Heart left ventricle (tissue), 16 donors: ENCODE results near the gene MROH7. TPM values are rescaled to one million over a fixed set of nuclear protein-coding genes. Genes with fewer than 3 reads are reported as not detected.

Experiments used
- ATAC-seq, 4 donors: fragments of 200-7000 bp; cut with Tn5 transposase; one replicate each; pipeline ENCODE4 v1.9.1; 2020 to 2022; ENCODE audit warnings: moderate library complexity in 4 of 4, mild to moderate bottlenecking in 3 of 4, moderate number of reproducible peaks in 1 of 4
- DNase-seq, 5 donors: peaks; one replicate each; pipeline ENCODE4 v3.0.0-alpha.2; 2020
- H3K27ac ChIP-seq, 12 donors: fragments of 200-600 bp; sonication (generic) in 4 of 12; one replicate each; pipeline versions ENCODE4 v1.5.0 to v1.8.0; 2016 to 2022; ENCODE audit warnings: mild to moderate bottlenecking in 2 of 12
- H3K27me3 ChIP-seq, 9 donors: fragments of 200-600 bp; sonication (generic) in 2 of 9; one replicate each; pipeline versions ENCODE4 v1.5.1 to v1.8.0; 2016 to 2022; ENCODE audit warnings: mild to moderate bottlenecking in 3 of 9
- H3K36me3 ChIP-seq, 9 donors: fragments of 200-600 bp; sonication (generic) in 2 of 9; one replicate each; pipeline versions ENCODE4 v1.5.0 to v1.8.0; 2018 to 2022; ENCODE audit warnings: mild to moderate bottlenecking in 2 of 9
- H3K4me1 ChIP-seq, 12 donors: fragments of 200-600 bp; sonication (generic) in 4 of 12; one replicate each; pipeline versions ENCODE4 v1.5.0 to v1.8.0; 2016 to 2022; ENCODE audit warnings: mild to moderate bottlenecking in 3 of 12
- H3K4me3 ChIP-seq, 12 donors: fragments of 200-600 bp; sonication (generic) in 4 of 12; one replicate each; pipeline versions ENCODE4 v1.5.0 to v1.8.0; 2017 to 2022; ENCODE audit warnings: mild to moderate bottlenecking in 9 of 12, moderate library complexity in 4 of 12
- H3K9me3 ChIP-seq, 12 donors: fragments of 200-600 bp; sonication (generic) in 4 of 12; one replicate each; pipeline versions ENCODE4 v1.5.0 to v1.8.0; 2016 to 2022; ENCODE audit warnings: mild to moderate bottlenecking in 1 of 12
- CTCF ChIP-seq, 12 donors: fragments of 200-600 bp; sonication (generic) in 4 of 12; IDR thresholded peaks; one replicate each; pipeline versions ENCODE4 v1.5.0 to v1.8.0; 2018 to 2022; ENCODE audit warnings: antibody characterized with exemption in 12 of 12, mild to moderate bottlenecking in 5 of 12
- POLR2A ChIP-seq, 2 donors: fragments of 450-650 bp; IDR thresholded peaks; one replicate each; pipeline ENCODE4 v1.6.1; 2017; ENCODE audit warnings: antibody characterized with exemption in 2 of 2, mild to moderate bottlenecking in 2 of 2, moderate library complexity in 2 of 2
- whole genome bisulfite sequencing, 4 donors: extraction: QIAGEN DNeasy Blood & Tissue Kit in 2 of 4; methylation state at CpG; one replicate each; pipeline versions ENCODE4 v1.1.5 to v1.1.7; 2013 to 2018; 5-methylcytosine and 5-hydroxymethylcytosine counted together
- intact Hi-C, 10 donors: fragments of 100-400 bp; cut with DNase I; formaldehyde crosslinking; loops; one replicate each; pipeline versions ENCODE4 v1.11.1 to v1.14.2; 2022
- polyA plus RNA-seq, 2 donors: library from polyadenylated mRNA; stranded (reverse); fragments of 200-250 nt; gene quantifications; one replicate each; pipeline ENCODE4 v1.2.3, GENCODE V29; 2013
- total RNA-seq, 9 donors: library from RNA; depleted of rRNA in 2 of 9; stranded (reverse); fragments of >200 nt in 2 of 9; fragmentation: NEBNext Ultra II Directional in 3 of 9; extraction: Animal tissue kit (Norgen Biotek cat#: 25700) in 3 of 9; gene quantifications; one replicate each; pipeline versions ENCODE4 v1.1.0 to v1.2.4, GENCODE V29; 2016 to 2023
- donor health status: ischemic (EF 13 %, LVEDD 7.1; RV severe dilation, severe dysfunction).
- donor health status: healthy with polysubstance abuse.
- donor health status: DM: no; HTN: yes; CAD: no.
- donor health status: DM: no; HTN: no; CAD: no.
- donor health status: ischemic (EF 25% LVEDD 6.9; RV normal size, moderate dysfunction).
- donor health status: ischemic (EF 25% LVEDD 5.7; RV mildly dilated, moderate dysfunction).
- donor health status: healthy.
- donor health status: DM: yes; HTN: yes; CAD: no.
- donor health status: ischemic (EF 35%, LVEDD 5.7; RV mildly dilated, moderate dysfunction).
- donor health status: nonischemic (EF 11% LVEDD 7.7; RV severe dilation, severe dysfunction).
- donor health status: DM: yes; HTN: yes; CAD: no.
- donor health status: PGD.
- donor health status: ischemic (EF 29% LVEDD 5.4; RV normal size, mild dysfunction).
- donor health status: nonischemic (EF 23%, LVEDD 6.1; RV moderate dilation, normal function).

The MROH7 gene
- total and polyA plus RNA-seq, 11 donors: 2.3 to 18.6 (median 9.2) TPM

- no peak for TF ChIP-seq POLR2A (IDR thresholded peaks at IDR 0.05)
- TF ChIP-seq CTCF (IDR thresholded peaks at IDR 0.05): no peak
- H3K36me3 ChIP-seq: no peaks in the 10 kb centered on the region
Observed at GRCh38 chr1:54650417-54650816, 8.8 kb downstream of the MROH7 start.

GRCh38 chr1:54651608-54652007, 10.0 kb downstream of the MROH7 start:
- TF ChIP-seq CTCF (IDR thresholded peaks at IDR 0.05) (no peak), POLR2A (IDR thresholded peaks at IDR 0.05) (no peak)
- Histone ChIP-seq H3K4me1 (peaks cover 0 to 10% (median under 1%) of the 10 kb centered on the region in 12 donors), H3K9me3 (no peaks in the 10 kb centered on the region), H3K36me3 (no peaks in the 10 kb centered on the region), H3K27ac (no peak overlapping the region), H3K4me3 (no peak overlapping the region), H3K27me3 (no peaks in the 10 kb centered on the region)
- DNase-seq (no peak), ATAC-seq (no peak)
- WGBS, 4 donors: 47 to 77% (median 67%) methylated on average over 3 of the region's 3 CpGs
- intact Hi-C loops: no loop called here

More at GRCh38 chr1:54650417-54650816, 8.8 kb downstream of the MROH7 start:
- H3K9me3 ChIP-seq: no peaks in the 10 kb centered on the region
- H3K27me3 ChIP-seq: no peaks in the 10 kb centered on the region
- ATAC-seq (no peak), DNase-seq (no peak)
- peaks cover 0 to 12% (median 6%) of the 10 kb centered on the region in 12 donors for H3K4me1 ChIP-seq
- H3K4me3 ChIP-seq: no peak overlapping the region
- intact Hi-C loops: no loop called here
- WGBS, 4 donors: 78 to 85% (median 80%) methylated on average over 3 of the region's 3 CpGs
- H3K27ac ChIP-seq: no peak overlapping the region

GRCh38 chr1:54652168-54652567, 10.6 kb downstream of the MROH7 start:
- Histone ChIP-seq H3K27me3 (no peaks in the 10 kb centered on the region), H3K4me1 (peaks cover 0 to 10% (median 0%) of the 10 kb centered on the region in 12 donors), H3K4me3 (no peak overlapping the region), H3K9me3 (no peaks in the 10 kb centered on the region), H3K27ac (no peak overlapping the region), H3K36me3 (peaks cover 0 to under 1% (median 0%) of the 10 kb centered on the region in 9 donors)
- ATAC-seq (no peak), DNase-seq (no peak)
- intact Hi-C loops: no loop called here
- no peak for TF ChIP-seq POLR2A (IDR thresholded peaks at IDR 0.05)
- no peak for TF ChIP-seq CTCF (IDR thresholded peaks at IDR 0.05)

- DNase-seq (no peak), ATAC-seq (no peak)
- Histone ChIP-seq H3K27ac (no peak overlapping the region), H3K36me3 (peaks cover 0 to 8% (median 0%) of the 10 kb centered on the region in 9 donors), H3K9me3 (peaks cover 0 to 5% (median under 1%) of the 10 kb centered on the region in 12 donors), H3K4me1 (peaks cover 0 to 10% (median 0%) of the 10 kb centered on the region in 12 donors), H3K27me3 (no peaks in the 10 kb centered on the region), H3K4me3 (no peak overlapping the region)
- intact Hi-C loops: no loop called here
- 56 to 82% (median 65%) methylated on average over 3 to 4 of the region's 4 CpGs for WGBS, 4 donors
- TF ChIP-seq CTCF (IDR thresholded peaks at IDR 0.05) (no peak), POLR2A (IDR thresholded peaks at IDR 0.05) (no peak)
Observed at GRCh38 chr1:54653036-54653435, 11.4 kb downstream of the MROH7 start.
